CD4-positive, alpha-beta T cell treated with Interleukin-1 beta for 1 hour (primary cell): Measurements from ENCODE around the gene TMED1.
"Not testable (repeated sequence)": the region's sequence is repeated elsewhere in the genome, so short reads cannot be mapped to it uniquely, and the experiment has no call there.

Source experiments
- DNase-seq, 2 donors: peaks; one replicate each; pipeline ENCODE4 v3.0.0-alpha.2; 2020 to 2022

The TMED1 gene, protein sequence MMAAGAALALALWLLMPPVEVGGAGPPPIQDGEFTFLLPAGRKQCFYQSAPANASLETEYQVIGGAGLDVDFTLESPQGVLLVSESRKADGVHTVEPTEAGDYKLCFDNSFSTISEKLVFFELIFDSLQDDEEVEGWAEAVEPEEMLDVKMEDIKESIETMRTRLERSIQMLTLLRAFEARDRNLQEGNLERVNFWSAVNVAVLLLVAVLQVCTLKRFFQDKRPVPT

DNA sequence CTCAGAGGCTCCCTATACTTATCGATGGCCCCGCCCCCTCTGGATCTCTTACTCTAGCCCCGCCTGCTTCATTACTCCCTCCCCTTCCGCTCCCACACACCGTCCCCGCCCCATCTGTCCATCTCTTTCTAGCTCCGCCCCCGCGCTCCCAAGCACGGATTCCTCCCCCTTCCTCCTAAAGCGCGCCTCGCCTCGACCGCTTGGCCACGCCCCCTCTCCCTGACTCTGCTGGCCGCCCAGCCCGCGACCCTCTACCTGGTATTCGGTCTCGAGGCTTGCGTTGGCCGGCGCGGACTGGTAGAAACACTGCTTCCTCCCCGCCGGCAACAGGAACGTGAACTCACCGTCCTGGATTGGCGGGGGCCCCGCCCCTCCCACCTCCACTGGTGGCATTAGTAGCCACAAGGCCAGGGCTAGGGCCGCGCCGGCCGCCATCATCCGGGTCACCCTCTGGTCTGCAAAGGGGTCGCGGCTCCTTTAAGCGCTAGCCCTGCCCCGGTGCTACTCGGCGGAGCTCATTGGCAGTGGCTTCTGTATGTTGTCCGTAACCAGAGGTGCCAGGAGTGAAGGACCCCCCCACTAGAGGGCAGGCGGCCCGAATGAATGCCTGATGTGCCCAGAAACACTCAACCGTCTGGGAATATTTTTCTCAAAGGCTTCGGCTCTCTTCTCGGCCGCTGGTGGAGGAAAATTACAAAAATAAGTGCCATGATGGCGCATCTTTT, at the start of gene TMED1:
TMED1 (minus strand) TSS at position 459 of the 725 bp plus-strand sequence; CDS start at position 438, 21 bp downstream.
- DNase-seq: peak; percentile 96 to 98

DNA sequence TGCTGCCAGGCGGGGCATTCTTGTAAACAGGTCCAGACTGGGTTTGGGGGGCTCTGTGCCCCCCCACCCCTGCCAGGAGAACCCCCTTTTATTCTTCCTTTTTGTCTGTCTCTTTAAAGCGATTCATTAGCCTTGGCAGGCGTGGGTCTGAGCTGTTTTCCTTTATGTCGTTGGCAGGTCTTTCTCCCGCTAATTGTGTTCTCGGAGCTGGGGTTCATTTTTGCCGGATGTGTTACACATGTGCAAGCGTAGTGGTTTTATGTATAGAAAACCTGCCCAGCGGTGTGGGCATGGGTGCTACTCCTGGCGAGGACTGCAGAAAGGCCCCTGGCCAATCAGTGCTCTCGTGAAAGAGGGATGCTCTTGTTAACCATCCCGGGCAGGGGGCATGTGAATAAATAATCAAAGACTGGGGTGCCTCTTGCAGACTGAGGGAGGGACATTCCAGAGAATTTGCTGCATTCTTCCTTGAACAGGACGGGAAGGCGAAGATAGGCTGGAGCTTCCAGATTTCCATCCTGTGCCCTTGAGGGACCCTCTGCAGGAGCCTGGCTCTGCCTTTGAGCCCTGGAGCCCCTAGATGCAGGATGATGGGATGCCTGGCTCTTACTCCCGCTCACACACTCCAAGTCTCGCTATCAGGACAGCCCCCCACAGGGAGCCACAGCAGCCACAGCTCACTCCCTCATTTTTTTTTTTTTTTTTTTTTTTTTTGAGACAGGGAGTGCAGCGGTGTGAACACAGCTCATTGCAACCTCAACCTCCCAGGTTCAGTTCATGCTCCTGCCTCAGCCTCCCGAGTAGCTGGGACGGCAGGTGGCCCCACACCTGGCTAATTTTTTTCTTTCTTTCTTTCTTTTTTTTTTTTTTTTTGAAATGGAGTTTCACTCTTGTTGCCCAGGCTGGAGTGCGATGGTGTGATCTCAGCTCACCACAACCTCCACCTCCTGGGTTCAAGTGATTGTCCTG, 49.5 kb upstream of the TMED1 start:
- no peak for DNase-seq

DNA sequence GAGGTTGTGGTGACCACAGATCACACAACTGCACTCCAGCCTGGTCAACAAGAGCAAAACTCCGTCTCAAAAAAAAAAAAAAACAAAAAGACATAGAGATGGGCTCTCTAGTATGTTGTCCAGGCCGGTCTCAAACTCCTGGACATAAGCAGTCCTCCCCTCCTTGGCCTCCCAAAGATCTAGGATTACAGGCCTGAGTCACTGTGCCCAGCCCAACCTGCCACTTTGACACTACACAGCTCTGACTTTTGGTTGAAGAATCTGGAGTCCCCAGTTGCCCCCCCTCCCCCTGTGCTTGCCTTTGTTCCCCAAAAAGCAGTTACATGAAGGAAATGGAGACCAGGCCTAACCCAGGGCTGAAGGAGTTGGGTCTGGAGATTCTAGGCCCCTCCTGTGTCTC, 48.3 kb upstream of the TMED1 start:
- no peak for DNase-seq

DNA sequence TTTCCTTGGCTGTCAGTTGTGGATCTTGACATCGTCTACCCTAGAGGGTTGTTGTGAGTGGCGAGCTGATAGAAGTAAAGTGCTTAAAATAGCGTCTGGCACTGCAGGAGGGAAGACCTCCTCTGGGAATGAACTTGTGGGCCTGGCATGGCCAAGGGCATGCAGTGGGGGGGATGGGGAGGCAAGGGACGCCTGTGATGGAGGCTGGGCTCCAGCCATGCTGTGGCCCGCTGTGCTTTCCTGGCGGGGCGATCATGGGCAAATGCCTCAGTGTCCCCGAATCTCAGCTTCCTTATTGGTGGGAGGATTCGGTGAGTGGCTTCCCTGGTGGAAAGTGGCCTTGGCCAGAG, 46.1 kb upstream of the TMED1 start:
- no peak for DNase-seq

DNA sequence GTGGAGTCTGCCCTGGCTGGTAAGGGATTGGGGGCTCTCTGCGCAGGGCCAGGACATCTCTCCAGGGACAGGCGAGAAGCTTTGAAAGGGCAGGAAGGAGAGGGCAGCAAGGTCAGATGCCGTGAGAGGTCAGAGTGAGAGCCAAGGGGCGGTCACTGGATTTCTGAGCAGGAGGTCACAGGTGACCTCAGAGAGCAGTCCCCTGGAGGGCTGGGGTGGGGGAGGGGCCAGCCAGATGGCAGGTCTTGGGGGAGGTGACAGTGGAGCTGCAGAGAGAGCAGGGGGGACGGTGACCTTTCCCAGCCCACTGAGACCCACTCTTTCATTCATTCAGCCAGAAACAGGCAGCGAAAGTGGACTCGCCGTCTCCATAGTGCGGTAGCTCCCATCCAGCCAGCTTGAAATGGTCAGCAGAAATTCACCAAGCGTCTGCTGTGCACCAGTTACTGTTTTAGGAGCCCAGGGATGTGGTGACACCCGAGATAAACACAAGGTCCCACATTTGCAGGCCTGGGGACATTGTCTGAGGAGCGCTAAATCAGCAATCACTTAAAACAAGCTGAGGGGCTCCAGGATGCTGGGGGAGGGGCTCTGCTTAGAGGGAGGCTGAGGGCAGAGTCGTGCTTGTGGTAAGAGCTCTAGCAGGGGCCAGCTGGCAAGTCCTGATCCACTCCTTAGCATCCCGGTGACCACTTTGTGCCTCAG, 45.5 kb upstream of the TMED1 start:
- no peak for DNase-seq

DNA sequence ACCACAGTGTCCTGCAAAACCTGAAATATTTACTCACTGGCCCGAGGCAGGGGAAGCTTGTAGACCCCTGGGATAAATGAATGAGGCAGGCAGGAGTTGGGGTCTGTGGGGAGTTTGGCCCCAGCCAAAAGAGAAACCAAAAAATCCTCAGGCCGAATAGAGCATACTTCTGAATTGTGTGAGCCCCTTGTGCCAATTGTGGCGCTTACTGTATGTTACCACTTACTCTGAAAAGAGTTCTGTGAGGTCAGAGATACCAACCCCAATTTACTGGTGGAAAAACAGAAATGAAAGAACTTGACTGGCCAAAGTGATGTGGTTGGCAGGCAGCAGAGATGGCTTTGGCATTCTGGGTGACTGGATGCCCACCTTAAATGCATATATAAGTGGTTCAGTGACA, 42.2 kb upstream of the TMED1 start:
- DNase-seq: no peak

DNA sequence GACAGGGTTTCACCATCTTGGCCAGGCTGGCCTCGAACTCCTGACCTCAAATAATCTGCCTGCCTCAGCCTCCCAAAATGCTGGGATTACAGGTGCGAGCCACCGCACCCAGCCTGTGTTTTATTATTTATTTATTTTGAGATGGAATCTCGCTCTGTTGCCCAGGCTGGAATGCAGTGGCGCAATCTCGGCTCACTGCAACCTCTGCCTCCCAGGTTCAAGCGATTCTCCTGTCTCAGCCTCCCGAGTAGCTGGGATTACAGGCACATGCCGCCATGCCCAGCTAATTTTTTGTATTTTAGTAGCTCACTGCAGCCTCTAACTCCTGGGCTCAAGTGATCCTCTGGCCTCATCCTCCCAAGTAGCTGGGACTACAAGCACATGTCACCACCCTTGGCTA, 41.6 kb upstream of the TMED1 start:
- not testable (repeated sequence) for DNase-seq

DNA sequence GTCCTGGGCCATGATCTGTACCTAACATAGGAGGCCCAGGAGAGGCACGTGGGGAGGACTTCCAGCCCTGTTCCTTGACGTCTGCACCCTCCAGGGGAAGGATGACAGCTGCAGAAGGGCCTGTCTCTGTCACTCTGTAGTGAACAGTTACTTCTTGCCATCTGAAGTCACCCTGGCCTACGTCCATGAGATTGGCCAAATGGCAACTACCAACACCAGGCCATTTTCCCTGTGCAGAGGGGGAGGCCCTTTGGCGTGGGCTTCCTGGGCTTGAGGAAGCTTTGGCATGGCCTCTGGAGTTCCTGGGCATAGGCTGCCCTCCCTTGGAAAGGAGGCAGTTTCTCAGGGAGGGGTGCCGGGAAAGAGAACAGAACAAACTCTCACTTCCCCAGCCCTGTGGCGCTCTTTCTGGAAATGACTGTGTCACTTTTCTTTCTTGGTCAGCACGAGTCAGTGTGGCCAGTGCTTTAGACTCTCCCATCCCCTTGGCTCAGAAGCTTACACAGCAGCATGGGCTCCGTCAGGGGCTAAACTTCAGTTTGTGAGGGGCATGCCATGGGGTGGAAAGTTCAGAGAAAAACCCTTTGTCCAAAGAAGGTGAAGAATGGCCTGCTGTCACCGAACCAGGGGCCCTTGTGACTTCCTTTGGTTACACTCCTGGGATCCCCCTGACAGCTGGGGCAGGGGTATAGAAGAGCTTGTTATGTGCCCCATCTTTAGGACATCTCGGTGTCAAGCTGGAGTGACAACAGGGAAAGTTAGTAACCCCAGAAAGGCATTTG, 40.6 kb upstream of the TMED1 start:
- DNase-seq: no peak

DNA sequence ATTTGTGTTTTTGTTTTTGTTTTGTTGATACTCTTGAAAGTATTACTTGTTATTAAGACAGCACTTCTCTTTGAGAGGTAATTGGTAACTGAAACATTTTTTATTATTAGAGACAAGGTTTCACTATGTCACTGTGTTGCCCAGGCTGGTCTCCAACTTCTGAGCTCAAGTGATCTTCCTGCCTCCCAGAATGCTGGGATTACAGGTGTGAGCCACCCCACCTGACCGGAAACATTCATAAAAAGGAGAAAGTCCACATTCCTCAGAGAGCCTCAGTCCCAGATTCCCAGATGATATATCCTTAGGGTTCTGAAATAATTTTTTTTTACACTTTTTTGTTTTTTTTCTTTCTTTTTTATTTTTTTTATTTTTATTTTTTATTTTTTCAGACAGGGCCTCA, 38.0 kb upstream of the TMED1 start:
- no peak for DNase-seq

DNA sequence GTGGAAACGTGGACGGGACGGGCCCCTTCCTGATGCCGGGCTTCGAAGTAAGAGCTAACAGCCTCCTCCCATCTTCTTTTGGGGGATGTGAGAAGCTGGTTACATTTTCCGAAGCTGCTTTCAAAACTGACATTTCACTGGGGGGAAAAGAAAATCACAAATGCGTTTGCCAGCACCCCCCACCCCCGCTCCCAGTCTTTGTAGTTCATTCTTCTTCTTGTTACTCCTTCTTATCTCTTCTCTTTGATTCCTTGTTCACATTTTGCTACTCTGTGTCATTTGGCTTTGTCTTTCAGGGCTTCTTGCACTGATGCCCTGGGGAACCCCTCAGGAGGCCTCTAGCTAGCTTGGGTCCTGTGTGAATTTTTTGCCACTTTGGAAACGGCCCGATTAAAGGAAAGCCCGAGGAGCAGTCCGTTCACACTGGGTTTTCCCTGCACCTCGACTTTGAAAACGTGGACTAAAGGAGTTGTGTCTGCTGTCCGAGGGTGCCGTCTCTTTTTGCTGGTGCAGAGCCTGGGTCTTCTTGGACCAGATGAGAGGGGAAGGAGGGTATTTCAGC, 36.6 kb upstream of the TMED1 start:
- DNase-seq: no peak

DNA sequence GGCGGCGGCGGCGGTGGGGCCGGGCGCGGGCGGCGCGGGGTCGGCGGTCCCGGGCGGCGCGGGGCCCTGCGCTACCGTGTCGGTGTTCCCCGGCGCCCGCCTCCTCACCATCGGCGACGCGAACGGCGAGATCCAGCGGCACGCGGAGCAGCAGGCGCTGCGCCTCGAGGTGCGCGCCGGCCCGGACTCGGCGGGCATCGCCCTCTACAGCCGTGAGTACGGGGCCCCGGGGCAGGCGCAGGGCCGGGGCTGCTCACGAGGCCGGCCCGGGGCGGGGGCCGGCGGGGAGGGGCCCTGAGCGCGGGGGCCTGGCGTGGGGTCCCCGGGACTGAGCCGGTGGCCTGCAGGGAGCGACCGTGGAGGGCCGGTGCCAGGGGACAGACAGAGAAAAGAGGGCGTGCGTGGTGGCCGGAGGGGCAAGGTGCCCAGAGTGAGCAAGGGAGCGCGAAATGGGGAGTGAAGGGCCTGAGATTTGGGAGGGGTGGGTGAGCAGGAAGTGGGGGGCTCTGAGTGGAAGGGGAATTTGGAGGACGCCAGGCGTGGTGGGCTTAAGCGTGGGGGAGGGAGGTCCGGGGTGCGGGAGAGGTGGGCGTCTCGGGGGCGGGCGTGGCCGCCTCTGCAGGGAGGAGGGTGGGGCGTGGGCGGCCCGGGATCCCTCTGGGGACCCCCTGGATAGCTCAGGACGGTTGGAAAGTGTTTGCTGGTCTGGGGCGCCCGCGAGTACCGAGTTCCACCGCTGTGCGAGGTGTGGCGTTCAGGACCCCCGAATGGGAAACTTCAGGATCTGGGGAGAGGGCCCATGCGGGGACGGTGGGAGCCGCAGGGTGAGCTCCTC, 35.9 kb upstream of the TMED1 start:
- no peak for DNase-seq

DNA sequence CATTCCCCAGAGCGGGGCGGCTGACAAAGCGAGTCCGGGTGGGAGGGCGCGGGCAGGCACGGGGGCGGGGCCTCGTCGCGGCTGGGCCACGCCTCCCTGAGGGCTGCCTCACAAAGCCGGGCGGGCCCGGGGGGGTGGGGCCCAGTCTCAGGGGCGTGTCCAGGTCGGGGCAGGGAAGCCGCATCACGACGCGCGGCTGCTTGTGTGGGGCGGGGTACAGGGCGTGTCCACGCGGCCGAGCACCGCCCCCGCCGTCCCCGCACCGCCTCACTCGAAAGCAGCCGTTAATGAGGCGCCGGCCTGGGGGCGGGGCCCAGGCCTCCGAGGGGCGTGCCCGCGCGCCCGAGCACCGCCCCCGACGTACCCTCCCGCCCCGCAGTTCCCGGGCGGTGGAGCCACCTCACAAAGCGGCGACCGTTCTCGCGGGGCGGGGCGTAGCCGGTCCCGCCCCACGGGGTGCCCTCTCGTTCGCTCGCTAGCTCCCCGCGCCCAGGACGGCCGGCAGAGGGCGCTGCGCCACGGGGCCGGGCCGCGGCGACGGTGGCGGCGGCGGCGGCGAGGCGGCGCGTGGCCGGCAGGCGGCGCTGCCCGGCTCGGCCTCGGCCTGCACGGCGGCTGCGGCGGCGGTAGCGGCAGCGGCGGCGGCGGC, 35.1 kb upstream of the TMED1 start, which contains the start of gene CARM1:
CARM1 (plus strand) TSS at position 599 of the 649 bp plus-strand sequence. CDS start 150 bp downstream, outside the sequence.
- peak; percentile 98 to 99 for DNase-seq

DNA sequence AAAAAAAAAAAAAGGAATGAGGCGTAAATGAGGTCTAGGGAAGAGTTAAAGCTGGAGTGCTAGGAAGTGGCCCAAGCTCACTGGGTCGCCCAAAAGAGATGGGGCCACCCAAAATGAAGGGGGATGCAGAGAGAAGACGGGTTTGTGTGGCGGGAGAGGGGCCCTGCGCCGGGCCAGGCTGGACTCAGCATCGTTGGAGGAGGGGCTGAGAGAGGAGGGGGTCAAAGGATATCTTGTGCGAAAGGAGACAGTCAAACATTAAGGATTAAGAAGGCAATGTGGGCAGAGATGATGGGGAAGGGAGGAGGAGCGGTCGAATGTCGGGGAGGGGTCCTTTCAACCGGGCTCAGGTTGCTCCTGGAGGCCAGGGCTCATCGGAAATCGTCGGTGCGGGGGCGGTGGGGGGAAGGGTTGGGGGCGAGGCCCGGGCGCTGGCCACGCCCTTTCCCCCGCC, 34.5 kb upstream of the TMED1 start:
- no peak for DNase-seq

DNA sequence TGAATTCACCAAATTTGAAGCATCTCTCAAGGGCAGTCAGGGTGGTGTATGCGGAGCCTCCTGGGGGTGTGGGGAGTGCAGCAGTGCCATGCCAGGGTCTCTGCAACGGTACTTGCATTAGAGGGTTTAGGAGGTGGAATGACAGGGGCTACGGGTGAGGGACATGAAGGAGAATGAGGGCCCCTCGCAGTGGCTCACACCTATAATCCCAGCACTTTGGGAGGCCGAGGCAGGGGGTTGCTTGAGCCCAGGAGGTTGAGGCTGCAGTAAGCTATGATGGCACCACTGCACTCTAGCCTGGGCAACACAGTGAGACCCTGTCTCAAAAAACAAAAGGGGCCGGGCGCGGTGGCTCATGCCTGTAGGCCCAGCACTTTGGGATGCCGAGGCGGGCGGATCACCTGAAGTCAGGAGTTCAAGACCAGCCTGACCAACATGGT, 33.9 kb upstream of the TMED1 start:
- DNase-seq: not testable (repeated sequence)

DNA sequence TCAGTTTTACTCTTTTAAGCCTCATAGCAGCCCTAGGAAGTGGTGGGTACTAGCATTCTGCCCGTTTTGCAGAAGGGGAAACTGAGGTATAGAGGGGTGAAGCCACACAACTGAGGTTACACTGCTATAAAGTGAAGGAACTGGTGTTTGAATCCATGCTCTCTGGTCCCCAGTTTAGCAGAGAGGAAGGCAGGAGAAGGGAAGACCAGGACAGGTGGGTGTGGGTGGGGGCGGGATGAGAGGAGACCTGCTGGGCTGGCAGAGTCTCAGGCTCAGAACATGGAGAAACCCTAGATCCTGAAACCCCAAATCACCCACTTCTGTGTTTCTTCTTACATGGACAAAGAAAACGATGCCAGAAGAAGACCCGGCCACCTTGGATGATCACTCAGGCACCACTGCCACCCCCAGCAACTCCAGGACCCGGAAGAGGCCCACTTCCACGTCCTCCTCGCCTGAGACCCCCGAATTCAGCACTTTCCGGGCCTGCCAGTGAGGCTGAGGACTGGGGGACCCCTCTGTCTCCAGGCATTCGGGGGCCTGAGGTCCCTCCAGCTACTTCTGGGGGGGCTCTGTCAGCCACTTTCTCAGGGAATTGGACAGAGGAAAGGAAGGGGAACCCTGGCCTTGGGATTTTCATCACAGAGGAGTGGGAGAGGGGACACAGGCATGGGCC, 33.0 kb upstream of the TMED1 start:
- DNase-seq: no peak

DNA sequence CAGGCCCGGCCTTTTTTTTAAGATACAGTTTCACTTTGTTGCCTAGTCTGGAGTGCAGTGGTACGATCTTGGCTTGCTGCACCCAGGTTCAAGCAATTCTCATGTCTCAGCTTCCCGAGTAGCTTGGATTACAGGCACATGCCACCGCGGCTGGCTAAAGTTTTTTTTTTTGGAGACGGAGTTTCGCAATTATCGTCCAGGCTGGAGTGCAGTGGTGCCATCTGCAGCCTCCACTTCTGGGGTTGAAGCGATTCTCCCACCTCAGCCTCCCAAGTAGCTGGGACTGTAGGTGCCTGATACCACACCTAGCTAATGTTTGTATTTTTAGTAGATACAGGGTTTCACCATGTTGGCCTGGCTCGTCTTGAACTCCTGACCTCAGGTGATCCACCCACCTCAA, 30.5 kb upstream of the TMED1 start:
- DNase-seq: no peak

DNA sequence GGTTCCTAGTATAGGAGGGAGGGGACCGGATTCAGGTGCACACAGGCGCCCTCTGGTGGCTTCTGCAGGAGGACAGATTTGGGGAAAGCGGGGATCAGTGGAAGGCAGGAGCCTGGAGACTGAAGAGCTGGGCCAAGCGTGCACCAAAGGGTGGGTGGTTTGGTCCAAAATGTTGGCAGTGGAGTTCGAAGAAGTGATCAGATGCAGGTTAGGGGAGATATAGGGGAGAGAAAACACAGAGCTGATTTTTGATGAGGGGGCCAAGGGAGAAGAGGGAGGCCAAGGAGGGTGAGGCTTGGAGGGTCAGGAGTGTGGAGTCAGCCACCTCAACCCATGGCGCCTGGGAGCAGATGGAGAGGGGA, 28.5 kb upstream of the TMED1 start:
- peak; percentile 76 to 81 for DNase-seq

DNA sequence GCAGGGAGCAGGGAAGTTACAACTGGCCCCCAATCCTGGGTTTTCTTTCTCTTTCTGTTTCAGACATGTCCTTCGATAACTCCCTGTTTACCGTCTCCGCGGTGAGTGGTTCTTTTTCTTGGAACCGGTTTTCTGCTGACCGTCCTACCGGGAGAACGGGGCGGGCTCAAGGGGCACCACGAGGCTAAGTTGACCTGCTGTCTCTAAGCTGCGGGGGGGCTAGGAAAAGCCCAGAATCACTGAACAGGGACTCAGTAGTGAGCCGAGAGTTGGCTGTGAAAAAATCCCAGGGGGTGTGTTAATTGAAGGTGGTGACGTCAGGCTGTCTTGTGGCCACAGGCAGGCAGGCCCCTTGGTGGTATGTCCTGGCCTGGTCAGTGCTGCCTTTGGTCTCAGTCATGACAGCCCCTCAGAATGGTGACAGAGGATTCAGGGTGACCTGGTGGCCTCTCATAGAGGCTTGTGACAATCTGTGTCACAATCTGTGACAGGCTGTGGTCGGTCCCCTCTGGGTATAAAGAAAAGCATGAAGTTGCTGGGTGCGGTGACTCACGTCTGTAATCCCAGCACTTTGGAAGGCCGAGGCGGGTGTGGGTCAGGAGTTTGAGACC, 27.2 kb upstream of the TMED1 start:
- peak in 1 of 2 donors; percentile 24 for DNase-seq

DNA sequence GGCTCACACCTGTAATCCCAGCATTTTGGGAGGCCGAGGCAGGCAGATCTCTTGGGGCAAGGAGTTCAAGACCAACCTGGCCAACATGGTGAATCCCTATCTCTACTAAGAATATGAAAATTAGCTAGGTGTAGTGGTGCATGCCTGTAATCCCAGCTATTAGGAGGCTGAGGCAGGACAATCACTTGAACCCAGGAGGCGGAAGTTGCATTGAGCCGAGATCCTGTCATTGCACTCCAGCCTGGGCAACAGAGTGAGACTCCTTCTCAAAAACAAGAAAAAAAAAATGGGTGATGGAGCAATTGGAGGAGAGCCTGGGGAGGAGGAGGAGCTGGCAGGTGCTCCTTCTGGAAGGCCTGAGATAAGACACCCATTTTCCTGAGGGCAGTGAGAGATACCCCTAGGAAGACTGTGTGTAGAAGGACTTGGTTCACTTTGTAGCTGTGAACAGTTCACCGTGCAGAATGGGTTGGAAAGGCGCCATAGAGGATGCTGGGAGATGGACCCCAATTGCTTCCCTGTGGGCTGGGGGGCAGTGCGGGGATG, 26.6 kb upstream of the TMED1 start:
- DNase-seq: no peak
